ENCODE measurements around the gene PSENEN. TPM values are rescaled to one million over a fixed set of nuclear protein-coding genes. Genes with fewer than 3 reads are reported as not detected.

The PSENEN gene
- total and polyA plus RNA-seq, 2 experiments from 2014 or later, result 43.7 to 173 TPM

GRCh38 chr19:35713904-35714495, 31.5 kb upstream of the PSENEN start:
- H3K27ac ChIP-seq, result no peak overlapping the region
- TF ChIP-seq, protein P1, sequence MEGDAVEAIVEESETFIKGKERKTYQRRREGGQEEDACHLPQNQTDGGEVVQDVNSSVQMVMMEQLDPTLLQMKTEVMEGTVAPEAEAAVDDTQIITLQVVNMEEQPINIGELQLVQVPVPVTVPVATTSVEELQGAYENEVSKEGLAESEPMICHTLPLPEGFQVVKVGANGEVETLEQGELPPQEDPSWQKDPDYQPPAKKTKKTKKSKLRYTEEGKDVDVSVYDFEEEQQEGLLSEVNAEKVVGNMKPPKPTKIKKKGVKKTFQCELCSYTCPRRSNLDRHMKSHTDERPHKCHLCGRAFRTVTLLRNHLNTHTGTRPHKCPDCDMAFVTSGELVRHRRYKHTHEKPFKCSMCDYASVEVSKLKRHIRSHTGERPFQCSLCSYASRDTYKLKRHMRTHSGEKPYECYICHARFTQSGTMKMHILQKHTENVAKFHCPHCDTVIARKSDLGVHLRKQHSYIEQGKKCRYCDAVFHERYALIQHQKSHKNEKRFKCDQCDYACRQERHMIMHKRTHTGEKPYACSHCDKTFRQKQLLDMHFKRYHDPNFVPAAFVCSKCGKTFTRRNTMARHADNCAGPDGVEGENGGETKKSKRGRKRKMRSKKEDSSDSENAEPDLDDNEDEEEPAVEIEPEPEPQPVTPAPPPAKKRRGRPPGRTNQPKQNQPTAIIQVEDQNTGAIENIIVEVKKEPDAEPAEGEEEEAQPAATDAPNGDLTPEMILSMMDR (IDR thresholded peaks at IDR 0.05; ENCODE audit: low read depth, low read length), result no peak
- no peaks in the 10 kb centered on the region for H3K36me3 ChIP-seq
- H3K27me3 ChIP-seq, result no peaks in the 10 kb centered on the region
- no peaks in the 10 kb centered on the region for H3K9me3 ChIP-seq (ENCODE audit: low read depth)
- DNase-seq (ENCODE audit: low read depth in 1 of 2, low spot score in 1 of 2), result no peak
- H3K4me1 ChIP-seq (ENCODE audit: low read depth), result peaks cover 6% of the 10 kb centered on the region
- H3K4me3 ChIP-seq, result no peak overlapping the region

- Histone ChIP-seq H3K27me3 (no peaks in the 10 kb centered on the region), H3K4me1 (ENCODE audit: low read depth) (peaks cover 6% of the 10 kb centered on the region), H3K36me3 (no peaks in the 10 kb centered on the region), H3K27ac (no peak overlapping the region), H3K9me3 (ENCODE audit: low read depth) (no peaks in the 10 kb centered on the region), H3K4me3 (no peak overlapping the region)
- DNase-seq (ENCODE audit: low read depth in 1 of 2, low spot score in 1 of 2), result no peak
- TF ChIP-seq, protein P1 (IDR thresholded peaks at IDR 0.05; ENCODE audit: low read depth, low read length), result no peak
Measured at GRCh38 chr19:35714601-35715354, 30.7 kb upstream of the PSENEN start.

DNA sequence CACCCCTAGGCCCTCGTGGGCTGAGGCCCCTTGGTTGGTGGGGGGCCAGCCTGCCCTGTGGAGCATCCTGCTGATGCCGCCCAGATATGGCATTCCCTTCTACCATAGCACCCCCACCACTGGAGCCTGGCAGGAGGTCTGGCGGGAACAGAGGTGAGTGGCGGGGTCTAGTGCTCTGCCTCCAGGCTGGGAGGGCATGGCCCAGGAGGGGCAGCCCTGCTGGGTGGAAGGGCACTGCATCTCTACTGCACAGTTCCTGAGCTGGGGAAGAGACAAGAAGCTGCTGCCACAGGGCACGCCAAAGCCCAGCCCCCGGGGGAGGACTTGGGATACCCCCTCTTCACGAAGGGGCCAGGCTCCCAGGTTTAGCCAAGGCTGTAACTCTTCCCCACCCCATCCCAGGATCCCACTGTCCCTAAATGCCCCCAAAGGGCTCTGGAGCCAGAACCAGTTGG, 30.1 kb upstream of the PSENEN start:
- TF ChIP-seq, protein P1 (IDR thresholded peaks at IDR 0.05; ENCODE audit: low read depth, low read length), result no peak
- Histone ChIP-seq H3K36me3 (no peaks in the 10 kb centered on the region), H3K27me3 (no peaks in the 10 kb centered on the region), H3K4me1 (ENCODE audit: low read depth) (peaks cover 6% of the 10 kb centered on the region), H3K9me3 (ENCODE audit: low read depth) (no peaks in the 10 kb centered on the region), H3K27ac (no peak overlapping the region), H3K4me3 (no peak overlapping the region)
- DNase-seq (ENCODE audit: low read depth in 1 of 2, low spot score in 1 of 2), result no peak

GRCh38 chr19:35715981-35716800, 29.3 kb upstream of the PSENEN start:
- H3K36me3 ChIP-seq, result no peaks in the 10 kb centered on the region
- H3K9me3 ChIP-seq (ENCODE audit: low read depth), result no peaks in the 10 kb centered on the region
- TF ChIP-seq, protein P1 (IDR thresholded peaks at IDR 0.05; ENCODE audit: low read depth, low read length), result no peak
- peaks cover 6% of the 10 kb centered on the region for H3K4me1 ChIP-seq (ENCODE audit: low read depth)
- H3K4me3 ChIP-seq, result peak overlapping the region; percentile 70
- no peaks in the 10 kb centered on the region for H3K27me3 ChIP-seq
- DNase-seq (ENCODE audit: low read depth in 1 of 2, low spot score in 1 of 2), result peak in 1 of 2 donors; percentile 72
- peak overlapping the region; percentile 87 for H3K27ac ChIP-seq

- Histone ChIP-seq H3K27me3 (no peaks in the 10 kb centered on the region), H3K9me3 (ENCODE audit: low read depth) (no peaks in the 10 kb centered on the region), H3K4me1 (ENCODE audit: low read depth) (peaks cover 6% of the 10 kb centered on the region), H3K4me3 (peak overlapping the region; percentile 70), H3K36me3 (peaks cover 4% of the 10 kb centered on the region), H3K27ac (peak overlapping the region; percentile 87)
- TF ChIP-seq, protein P1 (IDR thresholded peaks at IDR 0.05; ENCODE audit: low read depth, low read length), result peak; percentile 87
- peak; percentile 84 to 91 for DNase-seq (ENCODE audit: low read depth in 1 of 2, low spot score in 1 of 2)
Measured at GRCh38 chr19:35716801-35717664, 28.4 kb upstream of the PSENEN start.
